Adrenal gland (tissue), 5 donors: ENCODE data around the gene ARHGEF10L.

Experiments used
- CTCF ChIP-seq, 6 experiments: fragments of 450-650 bp in 4 of 6; fragments of 200-600 bp in 2 of 6; sonication (generic) in 1 of 6; IDR thresholded peaks; 1 replicate in 5 of 6; 2 replicates in 1 of 6; pipeline versions ENCODE4 v1.5.1 to v1.8.0; 2016 to 2021; ENCODE audit warnings: antibody characterized with exemption in 6 of 6, mild to moderate bottlenecking in 2 of 6, moderate library complexity in 1 of 6
- POLR2A ChIP-seq, 2 donors: fragments of 450-650 bp; IDR thresholded peaks; one replicate each; pipeline ENCODE4 v1.6.1; 2017; ENCODE audit warnings: antibody characterized with exemption in 2 of 2, mild to moderate bottlenecking in 2 of 2, moderate library complexity in 1 of 2
- donor health status: DM: no; HTN: no; CAD: no.

DNA sequence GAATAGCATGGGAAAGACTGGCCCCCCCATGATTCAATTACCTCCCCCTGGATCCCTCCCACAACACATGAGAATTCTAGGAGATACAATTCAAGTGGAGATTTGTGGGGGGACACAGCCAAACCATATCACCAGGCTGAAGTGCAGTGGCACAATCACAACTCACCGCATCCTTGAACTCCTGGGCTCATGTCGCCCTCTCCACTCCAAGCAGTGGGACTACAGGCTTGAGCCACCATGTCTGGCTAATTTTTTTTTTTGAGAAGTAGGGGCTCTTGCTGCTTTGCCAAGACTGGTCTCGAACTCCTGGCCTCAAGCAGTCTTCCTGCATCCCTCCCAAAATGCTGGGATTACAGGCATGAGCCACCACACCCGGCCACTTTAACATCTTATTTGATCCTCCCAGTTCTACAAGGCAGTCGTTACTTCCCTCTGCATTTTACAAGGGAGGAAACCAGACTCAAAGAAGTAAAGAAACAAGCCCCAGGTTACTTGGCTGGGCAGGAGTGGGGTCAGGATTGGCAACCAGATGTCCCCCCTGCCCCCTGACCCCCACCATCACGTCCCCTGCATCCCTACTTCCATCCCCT, 188.7 kb downstream of the ARHGEF10L start:
- TF ChIP-seq CTCF (IDR thresholded peaks at IDR 0.05) = no peak
- no peak for TF ChIP-seq POLR2A (IDR thresholded peaks at IDR 0.05)
